H9 (cell line): ENCODE data around the gene CAB39. TPM values are rescaled to one million over a fixed set of nuclear protein-coding genes. Genes with fewer than 3 reads are reported as not detected.

Experiments
- DNase-seq: peaks from one replicate; pipeline ENCODE4 v3.0.0-alpha.2; 2017
- H2AFZ ChIP-seq: one replicate; pipeline ENCODE4 v1.6.1; 2013; ENCODE audit warnings: mild to moderate bottlenecking, low read length, control low read depth, moderate library complexity
- H2AK5ac ChIP-seq: 2 replicates; pipeline ENCODE4 v1.6.1; 2013; ENCODE audit warnings: low read length, control low read depth, mixed read lengths; ENCODE audit not compliant: insufficient read length
- H2BK120ac ChIP-seq: one replicate; pipeline ENCODE4 v1.6.1; 2013; ENCODE audit warnings: low read depth, mild to moderate bottlenecking, low read length, control low read depth, inconsistent platforms; ENCODE audit not compliant: poor library complexity, severe bottlenecking
- H2BK12ac ChIP-seq: 2 replicates; pipeline ENCODE4 v1.6.1; 2013; ENCODE audit warnings: low read length, control low read depth, mixed read lengths, low read depth; ENCODE audit not compliant: insufficient read length
- H2BK15ac ChIP-seq: 2 replicates; pipeline ENCODE4 v1.6.1; 2013; ENCODE audit warnings: low read depth, low read length, control low read depth
- H2BK20ac ChIP-seq: one replicate; pipeline ENCODE4 v1.6.1; 2013; ENCODE audit warnings: low read depth, mild to moderate bottlenecking, low read length, control low read depth, inconsistent platforms; ENCODE audit not compliant: poor library complexity, severe bottlenecking
- H2BK5ac ChIP-seq: 2 replicates; pipeline ENCODE4 v1.6.1; 2013; ENCODE audit warnings: low read length, control low read depth, mixed read lengths; ENCODE audit not compliant: insufficient read length
- H3K14ac ChIP-seq: 2 replicates; pipeline ENCODE4 v1.6.1; 2013; ENCODE audit warnings: low read length, control low read depth; ENCODE audit not compliant: insufficient read depth
- H3K18ac ChIP-seq: 2 replicates; pipeline ENCODE4 v1.6.1; 2013; ENCODE audit warnings: low read depth, mild to moderate bottlenecking, mixed read lengths, low read length, control low read depth; ENCODE audit not compliant: insufficient read length
- H3K23ac ChIP-seq: 2 replicates; pipeline ENCODE4 v1.6.1; 2013; ENCODE audit warnings: low read length, control low read depth, mixed read lengths, low read depth; ENCODE audit not compliant: insufficient read length
- H3K23me2 ChIP-seq: 2 replicates; pipeline ENCODE4 v1.6.1; 2013; ENCODE audit warnings: low read depth, mild to moderate bottlenecking, mixed read lengths, low read length, control low read depth; ENCODE audit not compliant: insufficient read length, poor library complexity, severe bottlenecking
- H3K27ac ChIP-seq: 2 replicates; pipeline ENCODE4 v1.5.1; 2013; ENCODE audit warnings: low read length, control low read depth, mixed read lengths, low read depth; ENCODE audit not compliant: insufficient read length
- H3K27me3 ChIP-seq: 2 replicates; pipeline ENCODE4 v1.6.1; 2013; ENCODE audit warnings: low read length, control low read depth, inconsistent platforms; ENCODE audit not compliant: insufficient read depth
- H3K4ac ChIP-seq: 2 replicates; pipeline ENCODE4 v1.6.1; 2013; ENCODE audit warnings: low read depth, mild to moderate bottlenecking, control low read depth, inconsistent platforms, low read length, moderate library complexity
- H3K4me1 ChIP-seq: 2 replicates; pipeline ENCODE4 v1.6.1; 2013; ENCODE audit warnings: low read length, control low read depth, inconsistent platforms; ENCODE audit not compliant: insufficient read depth
- H3K4me2 ChIP-seq: 2 replicates; pipeline ENCODE4 v1.6.1; 2013; ENCODE audit warnings: low read length, control low read depth, mixed read lengths; ENCODE audit not compliant: insufficient read length, insufficient read depth
- H3K56ac ChIP-seq: 2 replicates; pipeline ENCODE4 v1.6.1; 2013; ENCODE audit warnings: low read depth, mild to moderate bottlenecking, mixed read lengths, low read length, control low read depth; ENCODE audit not compliant: insufficient read length
- H3K79me1 ChIP-seq: 2 replicates; pipeline ENCODE4 v1.6.1; 2013; ENCODE audit warnings: low read depth, mild to moderate bottlenecking, moderate library complexity, low read length, control low read depth, inconsistent platforms; ENCODE audit not compliant: insufficient read depth, poor library complexity, severe bottlenecking
- H3K79me2 ChIP-seq: 2 replicates; pipeline ENCODE4 v1.6.1; 2013; ENCODE audit warnings: low read length, control low read depth, inconsistent platforms; ENCODE audit not compliant: insufficient read depth
- H3K9ac ChIP-seq: 2 replicates; pipeline ENCODE4 v1.6.1; 2013; ENCODE audit warnings: low read length, control low read depth, mixed read lengths; ENCODE audit not compliant: insufficient read length; ENCODE audit errors: extremely low read depth
- H3K9me3 ChIP-seq: one replicate; pipeline ENCODE4 v1.6.1; 2013; ENCODE audit warnings: low read depth, low read length, inconsistent platforms; ENCODE audit not compliant: control insufficient read depth
- H3T11ph ChIP-seq: one replicate; pipeline ENCODE4 v1.6.1; 2013; ENCODE audit warnings: mild to moderate bottlenecking, low read length, control low read depth, inconsistent platforms
- H4K20me1 ChIP-seq: one replicate; pipeline ENCODE4 v1.6.1; 2013; ENCODE audit not compliant: control insufficient read depth, insufficient read length, insufficient read depth
- H4K5ac ChIP-seq: 2 replicates; pipeline ENCODE4 v1.6.1; 2013; ENCODE audit warnings: low read depth, mild to moderate bottlenecking, mixed read lengths, low read length, control low read depth; ENCODE audit not compliant: insufficient read length
- H4K8ac ChIP-seq: replicated peaks from 2 replicates; pipeline ENCODE4 v1.6.1; 2013; ENCODE audit warnings: low read length, control low read depth, mixed read lengths, low read depth; ENCODE audit not compliant: insufficient read length
- H4K91ac ChIP-seq: 2 replicates; pipeline ENCODE4 v1.6.1; 2013; ENCODE audit warnings: low read depth, mild to moderate bottlenecking, moderate library complexity, mixed read lengths, low read length, control low read depth; ENCODE audit not compliant: insufficient read length
- H3K27ac Mint-ChIP-seq, 3 experiments: 2 replicates in 2 of 3; 3 replicates in 1 of 3; pipeline ENCODE4 v1.8.0; 2020 to 2021; ENCODE audit warnings: mixed read lengths in 3 of 3, mild to moderate bottlenecking in 1 of 3, moderate library complexity in 1 of 3
- H3K27me3 Mint-ChIP-seq: 2 replicates; pipeline ENCODE4 v1.8.0; 2021; ENCODE audit warnings: low read depth, mild to moderate bottlenecking, moderate library complexity, mixed read lengths
- H3K36me3 Mint-ChIP-seq, 3 experiments: 2 replicates in 2 of 3; 3 replicates in 1 of 3; pipeline ENCODE4 v1.8.0; 2020 to 2021; ENCODE audit warnings: low read depth in 3 of 3, mixed read lengths in 3 of 3; ENCODE audit not compliant: insufficient read depth in 1 of 3
- H3K4me1 Mint-ChIP-seq, 2 experiments: 2 replicates each; pipeline ENCODE4 v1.8.0; 2020; ENCODE audit warnings: mixed read lengths in 2 of 2
- H3K4me3 Mint-ChIP-seq, 2 experiments: 2 replicates in 1 of 2; 3 replicates in 1 of 2; pipeline ENCODE4 v1.8.0; 2020 to 2021; ENCODE audit warnings: mild to moderate bottlenecking in 2 of 2, mixed read lengths in 2 of 2, moderate library complexity in 1 of 2
- H3K9me3 Mint-ChIP-seq, 2 experiments: 2 replicates in 1 of 2; 3 replicates in 1 of 2; pipeline ENCODE4 v1.8.0; 2020; ENCODE audit warnings: mild to moderate bottlenecking in 2 of 2, mixed read lengths in 2 of 2, moderate library complexity in 1 of 2
- CTCF ChIP-seq: fragments of 200-600 bp; sonication (generic); conservative IDR thresholded peaks from 3 replicates; pipeline ENCODE4 v1.8.0; 2021; ENCODE audit warnings: antibody characterized with exemption, mild to moderate bottlenecking
- WGBS: extraction: QIAGEN DNeasy Blood & Tissue Kit; methylation state at CpG from one replicate; pipeline ENCODE4 v1.1.7; 2013; ENCODE audit warnings: missing lambda C conversion rate, low lambda C conversion rate, mixed read lengths; ENCODE audit not compliant: insufficient read length; ENCODE audit errors: extremely low coverage; 5-methylcytosine and 5-hydroxymethylcytosine counted together
- total RNA-seq: library from RNA; stranded (reverse); gene quantifications from 2 replicates; pipeline ENCODE4 v1.2.1, GENCODE V29; 2021

The CAB39 gene
- total RNA-seq, 1 experiment from 2014 or later, result 42.7 TPM

- no peak for TF ChIP-seq CTCF
- H3K36me3 Mint-ChIP-seq, result no peaks in the 10 kb centered on the region; a peak in 1 of 7 replicates
- no peak overlapping the region for H3K4ac ChIP-seq
- no peaks in the 10 kb centered on the region for H3K79me2 ChIP-seq
- no peaks in the 10 kb centered on the region; a peak in 1 of 5 replicates for H3K9me3 Mint-ChIP-seq
- H3K79me1 ChIP-seq, result no peaks in the 10 kb centered on the region
- no peak overlapping the region for H3K4me2 ChIP-seq
- no peaks in the 10 kb centered on the region for H3K9me3 ChIP-seq
- no peak overlapping the region for H3K27ac ChIP-seq
- no peaks in the 10 kb centered on the region; the same call in 1 of the 2 replicates for H3K27me3 ChIP-seq
- no peak overlapping the region for H3K23ac ChIP-seq
- H2BK12ac ChIP-seq, result no peak overlapping the region
- no peak overlapping the region for H2AK5ac ChIP-seq
- H3K4me1 ChIP-seq, result peaks cover 5% of the 10 kb centered on the region; the same call in 1 of the 2 replicates
- no peak overlapping the region for H3T11ph ChIP-seq
- H4K20me1 ChIP-seq, result no peaks in the 10 kb centered on the region
- DNase-seq, result no peak
- H3K23me2 ChIP-seq, result no peaks in the 10 kb centered on the region
- H3K14ac ChIP-seq, result no peak overlapping the region
- H2AFZ ChIP-seq, result no peak overlapping the region
- H4K8ac ChIP-seq, result no peak overlapping the region
- no peak overlapping the region for H2BK15ac ChIP-seq
- H3K4me1 Mint-ChIP-seq, result peaks cover 43 to 48% of the 10 kb centered on the region in 2 experiments
- peaks cover 16% of the 10 kb centered on the region for H3K27me3 Mint-ChIP-seq
- WGBS, result no CpG with 5 or more reads among the region's 2 CpGs
- no peak overlapping the region for H3K4me3 Mint-ChIP-seq
- no peak overlapping the region for H3K56ac ChIP-seq
- H4K5ac ChIP-seq, result no peak overlapping the region
- no peak overlapping the region for H3K9ac ChIP-seq
- H3K27ac Mint-ChIP-seq, result 0 out of 7 replicates have a peak overlapping the region, but pooled peaks of 1 of the 3 experiments have one; percentile 57
- H2BK120ac ChIP-seq, result no peak overlapping the region
- no peak overlapping the region for H4K91ac ChIP-seq
- no peak overlapping the region for H3K18ac ChIP-seq
- H2BK5ac ChIP-seq, result no peak overlapping the region
- no peak overlapping the region for H2BK20ac ChIP-seq
Measured at GRCh38 chr2:230668939-230669303, 43.7 kb upstream of the CAB39 start.
